ENCODE data around the gene PPIP5K1. TPM values are rescaled to one million over a fixed set of nuclear protein-coding genes. Genes with fewer than 3 reads are reported as not detected.

PPIP5K1 gene
- total RNA-seq: 21.1 and 25.8 TPM in 2 replicates

GRCh38 chr15:43589778-43590466, at the start of gene PPIP5K1:
Gene PPIP5K1, minus strand, starts transcription at chr15:43590208. Its CDS starts 5,704 bp downstream, at chr15:43584504.

DNA sequence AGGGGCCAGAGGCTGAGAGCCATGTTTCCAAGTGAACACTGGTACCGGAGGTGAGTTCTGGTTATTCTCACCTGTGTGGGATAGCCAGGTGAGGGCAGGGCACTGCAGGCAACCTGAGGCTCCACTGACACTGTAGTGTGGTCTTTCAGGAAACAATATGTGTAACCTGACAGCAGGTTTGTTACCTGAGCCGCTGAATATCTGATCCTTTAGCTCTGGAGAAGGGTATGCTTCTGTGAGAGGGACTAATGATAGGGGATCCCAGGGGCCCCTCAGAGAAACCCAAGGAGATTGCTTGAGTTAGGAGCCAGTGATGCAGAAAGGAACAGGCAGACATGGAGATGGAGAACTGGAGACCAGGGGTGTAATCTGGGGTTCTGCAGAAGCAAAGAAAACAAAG, 28.7 kb upstream of the PPIP5K1 start, which contains the start of gene STRC:
Gene STRC (minus strand): TSS at position 101 of the 400 bp plus-strand sequence. CDS start 78 bp downstream, at position 23.

DNA sequence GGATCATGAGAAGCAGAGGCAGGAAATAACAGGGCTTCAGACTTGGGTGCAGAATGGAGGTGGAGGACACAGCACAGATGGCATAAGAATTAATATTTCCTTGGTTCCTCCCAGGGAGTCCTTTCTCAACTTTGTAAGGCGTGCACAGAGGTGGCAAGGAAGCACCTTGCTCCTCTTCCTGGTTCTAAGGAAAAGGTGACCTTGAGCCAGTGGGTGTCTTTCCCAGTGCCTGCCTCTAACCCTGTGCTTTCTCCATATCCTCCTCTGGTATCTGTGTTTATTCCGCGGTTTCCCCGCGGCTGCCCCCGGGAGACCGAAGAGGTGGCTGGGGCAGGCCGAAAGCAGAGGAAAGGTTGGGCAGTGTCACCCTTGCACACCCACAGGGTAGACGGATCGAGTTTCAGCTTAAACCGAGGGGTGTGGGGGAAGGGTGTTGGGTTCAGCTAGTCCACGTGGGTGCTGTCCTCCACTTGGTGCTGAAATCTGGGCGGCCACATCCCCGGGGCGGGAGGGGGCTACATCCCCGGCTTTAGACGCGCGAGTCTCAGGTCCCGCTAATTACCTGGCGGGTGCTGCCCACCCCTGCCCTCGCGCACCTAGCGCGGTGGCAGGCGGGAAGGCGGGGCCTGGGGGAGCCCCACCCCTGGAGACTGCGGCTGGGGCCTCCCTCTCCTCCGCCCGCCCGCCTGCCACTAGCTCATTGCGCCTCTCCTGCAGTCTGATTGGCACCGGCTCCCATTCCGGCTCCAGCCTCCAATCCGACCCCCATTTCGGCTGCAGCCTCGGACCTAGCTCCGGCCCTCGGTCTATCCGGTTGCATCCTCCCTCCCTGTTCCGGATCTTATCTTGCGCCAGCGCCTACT, 3.6 kb upstream of the PPIP5K1 start, which contains the start of gene CKMT1B:
Gene CKMT1B (plus strand): TSS at position 700 of the 863 bp plus-strand sequence. CDS start 192 bp downstream, outside the sequence.

DNA sequence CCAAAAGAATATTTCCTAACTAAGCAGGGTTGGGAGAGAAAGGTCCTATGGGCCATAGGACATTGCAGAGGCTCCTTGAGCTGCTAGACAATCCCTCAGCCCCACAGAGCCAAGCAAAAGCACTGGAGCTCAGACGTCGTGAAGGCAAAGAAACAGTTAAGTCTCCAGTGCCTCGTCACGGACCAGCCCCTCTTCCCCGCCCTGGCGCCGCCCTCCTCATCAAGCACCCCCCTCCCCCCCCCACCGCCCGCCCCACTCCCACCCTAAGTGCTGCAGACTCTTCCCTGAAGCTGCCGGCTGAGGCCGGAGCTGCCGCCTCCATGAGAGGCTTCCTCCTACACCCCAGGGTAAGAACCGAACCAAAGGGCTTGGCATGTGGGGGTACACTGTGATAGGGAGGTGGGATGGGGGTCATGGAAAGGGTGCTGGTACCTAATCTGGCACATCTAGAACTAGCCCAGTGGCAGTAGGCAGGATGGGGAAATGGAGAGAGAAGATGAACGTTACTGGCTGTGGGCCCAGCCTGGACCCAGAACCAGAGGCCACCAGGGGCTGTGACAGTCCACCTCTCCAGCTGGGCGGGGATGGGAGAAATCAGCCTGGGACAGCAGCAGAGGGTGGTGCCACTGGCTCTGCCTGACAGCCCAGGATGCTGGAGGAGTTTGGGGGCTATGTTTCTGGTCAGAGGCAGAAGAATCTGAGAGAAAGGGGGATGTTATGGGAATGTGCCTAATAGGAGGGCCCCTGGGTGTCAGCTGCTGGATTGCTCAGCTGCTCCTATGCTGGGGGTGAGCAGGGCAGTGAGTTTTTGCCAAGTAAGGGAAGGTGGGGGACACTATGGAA, 72.4 kb downstream of the PPIP5K1 start, which contains the start of gene MAP1A:
Gene MAP1A (plus strand): TSS at position 255 of the 843 bp plus-strand sequence. CDS start 3,866 bp downstream, outside the sequence.

GRCh38 chr15:43492673-43493601, 97.1 kb downstream of the PPIP5K1 start, which contains the start of gene TP53BP1:
Gene TP53BP1, minus strand, starts transcription at chr15:43493156. Its CDS starts 113 bp downstream, at chr15:43493043.

Other genes starting within 250 kb of the PPIP5K1 start
- gene ZSCAN29, start 219.2 kb downstream of the PPIP5K1 start, total RNA-seq: 26.2 and 36.4 TPM in 2 replicates
- 10.9 and 14.7 TPM in 2 replicates for gene TUBGCP4, start 219.1 kb downstream of the PPIP5K1 start, total RNA-seq
- 97.1 and 101 TPM in 2 replicates for gene TP53BP1, start 97.1 kb downstream of the PPIP5K1 start, total RNA-seq
- 150 and 180 TPM in 2 replicates for gene MAP1A, start 72.6 kb downstream of the PPIP5K1 start, total RNA-seq
- not detected in 2 replicates for gene CKMT1B, start 3.8 kb upstream of the PPIP5K1 start, total RNA-seq
- 0.17 TPM in 1 of 2 replicates, not detected in the other for gene STRC, start 28.6 kb upstream of the PPIP5K1 start, total RNA-seq
- 0.50 and 3.1 TPM in 2 replicates for gene CATSPER2, start 58.6 kb upstream of the PPIP5K1 start, total RNA-seq
- not detected in 2 replicates for gene CKMT1A, start 103.7 kb upstream of the PPIP5K1 start, total RNA-seq
- 192 and 247 TPM in 2 replicates for gene PDIA3, start 156.2 kb upstream of the PPIP5K1 start, total RNA-seq
- gene ELL3, start 186.8 kb upstream of the PPIP5K1 start, total RNA-seq: 3.3 and 7.4 TPM in 2 replicates
- 593 and 934 TPM in 2 replicates for gene SERF2, start 202.1 kb upstream of the PPIP5K1 start, total RNA-seq
- 0.15 TPM in 1 of 2 replicates, not detected in the other for gene SERINC4, start 210.0 kb upstream of the PPIP5K1 start, total RNA-seq
- gene HYPK, start 210.4 kb upstream of the PPIP5K1 start, total RNA-seq: 5.1 and 7.9 TPM in 2 replicates
- 27.6 and 31.1 TPM in 2 replicates for gene MFAP1, start 234.5 kb upstream of the PPIP5K1 start, total RNA-seq
- 4.1 and 24.7 TPM in 2 replicates for gene WDR76, start 236.8 kb upstream of the PPIP5K1 start, total RNA-seq

All from smooth muscle cell of trachea (primary cell).